GM23338 (cell line): ENCODE results near the gene CXCL8.

Experiments used
- CREB1 ChIP-seq: fragments of 250-450 bp; sonication (Bioruptor Pico); IDR thresholded peaks from 2 replicates; pipeline ENCODE4 v1.5.0; 2020; ENCODE audit warnings: low read depth, mild to moderate bottlenecking, moderate library complexity
- EZH2 ChIP-seq: fragments of 200-600 bp; sonication (generic); IDR thresholded peaks from one replicate; pipeline ENCODE4 v1.8.0; 2017; ENCODE audit warnings: antibody characterized with exemption, mild to moderate bottlenecking, low read depth; ENCODE audit not compliant: unreplicated experiment
- EZH2phosphoT487 ChIP-seq: fragments of 200-600 bp; sonication (generic); IDR thresholded peaks from one replicate; pipeline ENCODE4 v1.8.1; 2018; ENCODE audit warnings: antibody characterized with exemption; ENCODE audit not compliant: unreplicated experiment
- POLR2AphosphoS5 ChIP-seq: IDR thresholded peaks from 2 replicates; pipeline ENCODE4 v1.6.1; 2016; ENCODE audit warnings: antibody characterized with exemption, low read depth
- STAT1 ChIP-seq: IDR thresholded peaks from one replicate; pipeline ENCODE4 v1.6.1; 2016; ENCODE audit warnings: antibody characterized with exemption; ENCODE audit not compliant: unreplicated experiment
- ZNF331 ChIP-seq: fragments of 250-450 bp; sonication (Bioruptor Pico); IDR thresholded peaks from 2 replicates; pipeline ENCODE4 v1.5.0; 2020; ENCODE audit warnings: low read depth, mild to moderate bottlenecking, moderate library complexity
- TF ChIP-seq, protein P1 (sequence below), 2 experiments: fragments of 200-600 bp in 1 of 2; sonication (generic) in 1 of 2; conservative IDR thresholded peaks; 2 replicates each; pipeline versions ENCODE4 v1.5.1 to v1.6.1; 2016 to 2017; ENCODE audit warnings: antibody characterized with exemption in 2 of 2, low read depth in 2 of 2, mild to moderate bottlenecking in 2 of 2, moderate library complexity in 1 of 2
- TF ChIP-seq, protein P2 (sequence below): IDR thresholded peaks from one replicate; pipeline ENCODE4 v1.6.1; 2018; ENCODE audit warnings: antibody characterized with exemption; ENCODE audit not compliant: unreplicated experiment
- TF ChIP-seq, protein P3 (sequence below): IDR thresholded peaks from 2 replicates; pipeline ENCODE4 v1.6.1; 2016; ENCODE audit warnings: antibody characterized with exemption

DNA sequence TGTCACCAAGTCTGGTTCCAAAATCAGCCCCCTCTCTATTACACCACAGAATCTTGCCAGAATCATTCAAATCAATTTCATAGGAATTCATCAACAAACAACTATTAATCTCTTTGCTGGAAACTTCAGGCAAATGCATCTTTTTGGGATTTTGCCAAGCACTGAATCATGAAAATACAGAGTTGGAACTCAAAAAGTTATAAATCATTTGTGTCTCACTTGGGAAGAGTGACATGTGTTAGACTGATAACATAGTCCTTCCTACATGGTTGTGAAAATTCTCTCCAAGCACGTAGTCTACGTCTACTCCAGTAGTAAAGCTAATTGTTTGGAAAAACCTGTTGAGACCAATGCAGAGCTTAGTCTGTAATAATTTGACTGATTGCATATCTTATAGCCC is 19.0 kb downstream of the CXCL8 start:
- TF ChIP-seq, protein P1, sequence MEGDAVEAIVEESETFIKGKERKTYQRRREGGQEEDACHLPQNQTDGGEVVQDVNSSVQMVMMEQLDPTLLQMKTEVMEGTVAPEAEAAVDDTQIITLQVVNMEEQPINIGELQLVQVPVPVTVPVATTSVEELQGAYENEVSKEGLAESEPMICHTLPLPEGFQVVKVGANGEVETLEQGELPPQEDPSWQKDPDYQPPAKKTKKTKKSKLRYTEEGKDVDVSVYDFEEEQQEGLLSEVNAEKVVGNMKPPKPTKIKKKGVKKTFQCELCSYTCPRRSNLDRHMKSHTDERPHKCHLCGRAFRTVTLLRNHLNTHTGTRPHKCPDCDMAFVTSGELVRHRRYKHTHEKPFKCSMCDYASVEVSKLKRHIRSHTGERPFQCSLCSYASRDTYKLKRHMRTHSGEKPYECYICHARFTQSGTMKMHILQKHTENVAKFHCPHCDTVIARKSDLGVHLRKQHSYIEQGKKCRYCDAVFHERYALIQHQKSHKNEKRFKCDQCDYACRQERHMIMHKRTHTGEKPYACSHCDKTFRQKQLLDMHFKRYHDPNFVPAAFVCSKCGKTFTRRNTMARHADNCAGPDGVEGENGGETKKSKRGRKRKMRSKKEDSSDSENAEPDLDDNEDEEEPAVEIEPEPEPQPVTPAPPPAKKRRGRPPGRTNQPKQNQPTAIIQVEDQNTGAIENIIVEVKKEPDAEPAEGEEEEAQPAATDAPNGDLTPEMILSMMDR (conservative IDR thresholded peaks at IDR 0.05; ENCODE audit: low read depth in 2 of 2) = no peak
- TF ChIP-seq POLR2AphosphoS5 = no peak
- TF ChIP-seq, protein P2, sequence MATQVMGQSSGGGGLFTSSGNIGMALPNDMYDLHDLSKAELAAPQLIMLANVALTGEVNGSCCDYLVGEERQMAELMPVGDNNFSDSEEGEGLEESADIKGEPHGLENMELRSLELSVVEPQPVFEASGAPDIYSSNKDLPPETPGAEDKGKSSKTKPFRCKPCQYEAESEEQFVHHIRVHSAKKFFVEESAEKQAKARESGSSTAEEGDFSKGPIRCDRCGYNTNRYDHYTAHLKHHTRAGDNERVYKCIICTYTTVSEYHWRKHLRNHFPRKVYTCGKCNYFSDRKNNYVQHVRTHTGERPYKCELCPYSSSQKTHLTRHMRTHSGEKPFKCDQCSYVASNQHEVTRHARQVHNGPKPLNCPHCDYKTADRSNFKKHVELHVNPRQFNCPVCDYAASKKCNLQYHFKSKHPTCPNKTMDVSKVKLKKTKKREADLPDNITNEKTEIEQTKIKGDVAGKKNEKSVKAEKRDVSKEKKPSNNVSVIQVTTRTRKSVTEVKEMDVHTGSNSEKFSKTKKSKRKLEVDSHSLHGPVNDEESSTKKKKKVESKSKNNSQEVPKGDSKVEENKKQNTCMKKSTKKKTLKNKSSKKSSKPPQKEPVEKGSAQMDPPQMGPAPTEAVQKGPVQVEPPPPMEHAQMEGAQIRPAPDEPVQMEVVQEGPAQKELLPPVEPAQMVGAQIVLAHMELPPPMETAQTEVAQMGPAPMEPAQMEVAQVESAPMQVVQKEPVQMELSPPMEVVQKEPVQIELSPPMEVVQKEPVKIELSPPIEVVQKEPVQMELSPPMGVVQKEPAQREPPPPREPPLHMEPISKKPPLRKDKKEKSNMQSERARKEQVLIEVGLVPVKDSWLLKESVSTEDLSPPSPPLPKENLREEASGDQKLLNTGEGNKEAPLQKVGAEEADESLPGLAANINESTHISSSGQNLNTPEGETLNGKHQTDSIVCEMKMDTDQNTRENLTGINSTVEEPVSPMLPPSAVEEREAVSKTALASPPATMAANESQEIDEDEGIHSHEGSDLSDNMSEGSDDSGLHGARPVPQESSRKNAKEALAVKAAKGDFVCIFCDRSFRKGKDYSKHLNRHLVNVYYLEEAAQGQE = no peak
- TF ChIP-seq EZH2 = no peak
- TF ChIP-seq CREB1 (CRISPR knock-in tag) = no peak
- TF ChIP-seq EZH2phosphoT487 = no peak
- TF ChIP-seq, protein P3, sequence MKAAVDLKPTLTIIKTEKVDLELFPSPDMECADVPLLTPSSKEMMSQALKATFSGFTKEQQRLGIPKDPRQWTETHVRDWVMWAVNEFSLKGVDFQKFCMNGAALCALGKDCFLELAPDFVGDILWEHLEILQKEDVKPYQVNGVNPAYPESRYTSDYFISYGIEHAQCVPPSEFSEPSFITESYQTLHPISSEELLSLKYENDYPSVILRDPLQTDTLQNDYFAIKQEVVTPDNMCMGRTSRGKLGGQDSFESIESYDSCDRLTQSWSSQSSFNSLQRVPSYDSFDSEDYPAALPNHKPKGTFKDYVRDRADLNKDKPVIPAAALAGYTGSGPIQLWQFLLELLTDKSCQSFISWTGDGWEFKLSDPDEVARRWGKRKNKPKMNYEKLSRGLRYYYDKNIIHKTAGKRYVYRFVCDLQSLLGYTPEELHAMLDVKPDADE = no peak
- TF ChIP-seq STAT1 = no peak
- no peak for TF ChIP-seq ZNF331 (CRISPR knock-in tag)
